HG02885 (cell line): ENCODE results near the gene CNTN1.

ENCODE experiments used
- ATAC-seq: cut with Tn5 transposase; IDR thresholded peaks from one replicate; pipeline ENCODE4 v1.9.1; 2021; ENCODE audit warnings: mild to moderate bottlenecking; ENCODE audit not compliant: unreplicated experiment, poor library complexity

Gene CNTN1

GRCh38 chr12:40831916-40832315, 139.7 kb downstream of the CNTN1 start:
- no peak for ATAC-seq

GRCh38 chr12:40832668-40833067, 140.4 kb downstream of the CNTN1 start:
- no peak for ATAC-seq

- ATAC-seq: no peak
These were observed 141.6 kb downstream of the CNTN1 start for GRCh38 chr12:40833818-40834217.

GRCh38 chr12:40834321-40834720, 142.1 kb downstream of the CNTN1 start:
- no peak for ATAC-seq

GRCh38 chr12:40837891-40838429, 145.7 kb downstream of the CNTN1 start:
- ATAC-seq: no peak

- no peak for ATAC-seq
These were observed 151.3 kb downstream of the CNTN1 start for GRCh38 chr12:40843495-40843894.

GRCh38 chr12:40853221-40853620, 161.0 kb downstream of the CNTN1 start:
- ATAC-seq: no peak

- no peak for ATAC-seq
These were observed 162.4 kb downstream of the CNTN1 start for GRCh38 chr12:40854604-40855003.

- ATAC-seq: no peak
These were observed 172.7 kb downstream of the CNTN1 start for GRCh38 chr12:40864891-40865290.

- ATAC-seq: no peak
These were observed 178.7 kb downstream of the CNTN1 start for GRCh38 chr12:40870981-40871380.

GRCh38 chr12:40874868-40875267, 182.6 kb downstream of the CNTN1 start:
- no peak for ATAC-seq

- ATAC-seq: no peak
These were observed 197.1 kb downstream of the CNTN1 start for GRCh38 chr12:40889329-40889728.

- ATAC-seq: no peak
These were observed 200.3 kb downstream of the CNTN1 start for GRCh38 chr12:40892528-40892927.

- no peak for ATAC-seq
These were observed 206.3 kb downstream of the CNTN1 start for GRCh38 chr12:40898505-40898904.

GRCh38 chr12:40903040-40903439, 210.8 kb downstream of the CNTN1 start:
- no peak for ATAC-seq

- ATAC-seq: peak; percentile 97
These were observed 214.9 kb downstream of the CNTN1 start for GRCh38 chr12:40907115-40907527.

GRCh38 chr12:40911676-40912075, 219.4 kb downstream of the CNTN1 start:
- ATAC-seq: no peak

GRCh38 chr12:40915172-40915571, 222.9 kb downstream of the CNTN1 start:
- no peak for ATAC-seq

- no peak for ATAC-seq
These were observed 225.3 kb downstream of the CNTN1 start for GRCh38 chr12:40917561-40917960.

GRCh38 chr12:40921563-40922163, 229.4 kb downstream of the CNTN1 start:
- ATAC-seq: peak; percentile 51

- ATAC-seq: no peak
These were observed 245.7 kb downstream of the CNTN1 start for GRCh38 chr12:40937891-40938290.

- no peak for ATAC-seq
These were observed 250.1 kb downstream of the CNTN1 start for GRCh38 chr12:40942326-40942725.
